Measurements from ENCODE around the gene SCUBE3.

SCUBE3 gene

DNA sequence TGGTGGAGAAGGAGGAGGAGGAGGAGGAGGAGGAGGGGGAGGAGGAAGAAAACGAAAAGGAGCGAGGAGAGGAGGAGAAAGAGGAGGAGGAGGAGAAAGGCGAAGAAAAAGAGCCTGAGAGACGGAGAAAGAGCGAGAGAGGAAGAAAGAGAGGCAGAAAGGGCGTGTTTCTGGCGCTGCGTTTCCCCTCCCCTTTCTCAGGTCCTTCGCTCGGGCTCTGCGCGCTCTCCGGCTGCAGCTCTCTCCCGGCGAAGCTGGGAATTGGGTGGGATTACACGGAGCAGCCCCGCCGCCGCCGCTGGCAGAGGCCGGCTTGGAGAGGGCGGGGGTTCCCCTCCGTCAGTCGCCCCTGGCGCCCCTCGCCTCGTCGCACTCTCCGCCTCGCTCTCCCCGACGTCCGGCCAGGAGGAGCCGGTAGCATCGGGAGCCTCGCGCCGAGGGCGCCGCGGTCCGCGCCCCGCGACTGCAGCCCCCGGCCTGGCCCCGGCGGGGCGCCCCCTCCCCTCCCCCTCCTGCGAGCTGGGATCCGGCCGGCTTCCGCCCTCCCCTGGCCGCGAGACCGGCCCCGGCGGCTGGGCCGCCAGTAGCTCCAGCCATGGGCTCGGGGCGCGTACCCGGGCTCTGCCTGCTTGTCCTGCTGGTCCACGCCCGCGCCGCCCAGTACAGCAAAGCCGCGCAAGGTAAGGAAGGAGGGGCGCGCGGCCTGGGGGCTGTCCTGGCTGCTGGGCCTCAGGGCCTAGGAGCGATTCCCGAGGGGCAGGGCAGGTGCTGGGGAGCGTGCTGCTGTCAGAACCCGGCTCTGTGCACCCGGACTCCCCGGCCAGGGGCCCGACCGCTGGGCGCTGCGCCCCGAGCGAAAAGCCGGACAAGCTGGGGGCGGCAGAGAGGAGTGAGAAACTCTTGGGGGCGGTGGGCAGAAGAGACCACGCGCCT is at the start of gene SCUBE3:
SCUBE3 (plus strand) TSS at position 133 of the 933 bp plus-strand sequence; CDS start at position 596, 463 bp downstream.
- no peak for DNase-seq

DNA sequence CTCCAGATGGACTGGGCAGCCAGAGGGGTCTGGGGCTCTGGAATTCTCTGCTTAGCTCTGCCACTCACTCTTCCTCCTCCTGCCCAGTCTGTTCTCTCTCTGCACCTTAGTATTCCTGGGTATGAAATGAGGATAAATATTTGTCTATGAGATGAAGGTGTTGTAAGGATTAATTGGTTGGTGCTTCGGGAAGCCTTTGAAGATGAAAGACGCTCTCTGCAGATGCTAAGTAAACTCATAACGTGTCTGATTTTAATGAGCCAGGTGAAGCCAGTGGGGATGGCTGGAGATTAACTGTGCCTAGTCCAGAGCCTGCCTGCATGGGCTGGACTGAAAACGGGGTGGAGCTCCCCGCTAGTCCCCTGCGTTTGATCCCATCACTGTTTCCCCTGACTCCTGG is 49.5 kb upstream of the SCUBE3 start:
- DNase-seq, result no peak

DNA sequence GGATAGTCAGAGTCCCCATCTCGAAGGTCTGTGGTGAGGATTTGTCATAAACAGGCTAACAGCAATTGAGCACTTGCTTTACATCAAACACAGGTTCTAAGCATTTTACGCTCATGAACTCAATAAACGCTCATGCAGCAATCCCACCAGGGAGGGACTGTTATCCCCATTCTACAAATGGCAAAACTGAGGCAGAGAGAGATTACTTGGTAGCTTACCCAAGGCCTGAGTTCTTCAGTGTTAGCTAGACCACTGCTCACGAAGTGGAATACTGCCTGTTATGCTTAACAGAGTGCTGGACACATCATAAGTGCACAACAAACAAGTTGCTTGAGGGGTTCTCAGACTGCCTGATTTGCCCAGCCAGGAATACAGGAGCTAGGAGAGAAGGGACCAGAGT is 48.9 kb upstream of the SCUBE3 start:
- no peak for DNase-seq

DNA sequence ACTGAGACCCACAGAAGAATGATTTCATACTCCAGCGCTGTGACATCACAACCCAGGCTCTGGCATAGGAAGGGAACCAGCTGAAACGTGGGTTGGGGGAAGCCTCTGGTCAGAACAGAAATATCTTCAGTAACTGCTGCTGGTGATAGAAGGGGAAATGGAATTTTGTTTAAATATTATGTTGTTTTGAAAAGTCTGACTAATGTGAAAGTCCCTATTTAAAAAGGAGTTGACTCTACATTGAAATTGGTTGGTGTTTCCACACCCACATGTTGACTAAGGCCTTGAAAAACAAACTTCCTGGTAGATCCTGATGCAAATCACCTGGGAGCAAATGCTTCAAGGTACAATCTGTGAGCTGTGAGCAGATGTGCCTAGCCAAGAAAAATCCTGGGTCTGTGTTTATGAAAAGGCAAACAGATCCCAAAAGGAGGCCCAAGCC is 48.1 kb upstream of the SCUBE3 start:
- DNase-seq, result peak; percentile 73

DNA sequence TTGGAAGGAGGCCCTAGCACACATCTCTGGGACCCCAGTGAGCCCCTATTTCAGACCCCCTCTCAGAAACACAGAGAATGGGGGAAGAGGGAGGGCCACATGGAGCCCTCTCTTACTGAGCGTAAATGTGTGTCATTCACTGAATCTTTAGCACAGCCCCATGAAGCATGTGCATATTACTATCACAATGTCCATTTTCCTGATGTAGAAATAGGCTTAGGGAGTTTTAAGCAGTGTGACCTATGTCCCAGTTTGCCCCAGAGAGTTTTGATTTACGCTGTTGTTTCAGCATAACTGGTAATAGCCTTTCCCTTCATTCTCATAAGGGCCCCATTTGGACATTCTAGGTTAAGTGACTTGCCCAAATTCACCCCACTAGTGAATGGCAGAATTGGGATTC is 47.6 kb upstream of the SCUBE3 start:
- no peak for DNase-seq

DNA sequence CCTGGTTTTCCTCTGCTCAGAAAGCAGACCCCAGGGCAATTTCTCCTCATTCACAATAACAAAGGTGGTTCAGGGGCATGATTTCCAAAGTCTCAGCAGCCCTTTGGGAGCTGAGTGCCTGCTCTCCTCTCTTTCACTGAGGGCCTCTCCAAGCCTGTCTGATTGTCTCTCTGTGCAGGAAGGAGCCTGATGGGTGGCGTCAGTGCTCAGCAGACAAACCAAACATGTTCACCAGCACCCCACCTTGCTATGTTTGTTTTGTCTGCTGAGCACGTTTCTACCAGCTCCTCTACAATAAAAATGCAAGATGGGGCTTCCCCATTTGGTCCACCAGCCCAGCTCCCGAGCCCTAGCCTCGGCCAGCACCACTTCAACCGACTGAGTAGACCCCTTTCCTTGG is 47.2 kb upstream of the SCUBE3 start:
- no peak for DNase-seq

DNA sequence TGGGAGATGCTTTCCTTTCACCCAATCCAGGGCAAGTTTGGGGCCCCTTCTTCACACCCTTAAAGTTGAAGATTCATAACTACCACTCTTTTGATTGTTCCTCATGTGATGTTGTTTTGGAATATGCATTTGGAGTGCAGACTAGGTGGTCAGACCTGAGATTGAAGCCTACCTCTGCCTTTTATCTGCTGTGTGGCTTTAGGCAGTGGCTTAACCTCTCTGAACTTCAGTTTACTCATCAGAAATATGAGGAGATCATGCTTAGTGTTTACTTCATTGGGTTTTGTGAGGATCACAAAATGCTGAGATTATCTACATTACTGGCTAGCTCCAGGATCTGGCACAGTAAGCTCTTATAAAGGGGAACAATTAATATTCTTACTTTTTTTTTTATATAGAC is 46.3 kb upstream of the SCUBE3 start:
- DNase-seq, result no peak

DNA sequence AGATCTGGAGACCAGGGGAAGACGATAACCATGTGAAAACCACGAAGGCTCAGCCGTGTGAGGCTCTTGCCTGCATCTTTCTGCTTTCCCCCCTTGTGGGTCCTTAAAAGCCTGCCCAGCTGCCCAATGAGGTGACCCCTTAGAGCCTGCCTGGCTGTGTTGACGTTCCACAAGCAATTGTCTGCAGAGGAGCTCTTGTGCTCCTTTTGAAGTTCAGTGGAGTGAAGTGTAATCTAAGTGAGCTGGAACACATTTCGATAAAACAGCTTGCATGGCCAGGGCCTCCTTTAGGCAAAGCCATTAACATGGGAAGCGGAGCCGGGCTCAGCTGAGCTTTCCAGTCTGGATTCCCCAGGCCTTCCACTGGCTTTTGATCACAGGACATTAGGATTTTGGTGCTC is 45.3 kb upstream of the SCUBE3 start:
- no peak for DNase-seq

DNA sequence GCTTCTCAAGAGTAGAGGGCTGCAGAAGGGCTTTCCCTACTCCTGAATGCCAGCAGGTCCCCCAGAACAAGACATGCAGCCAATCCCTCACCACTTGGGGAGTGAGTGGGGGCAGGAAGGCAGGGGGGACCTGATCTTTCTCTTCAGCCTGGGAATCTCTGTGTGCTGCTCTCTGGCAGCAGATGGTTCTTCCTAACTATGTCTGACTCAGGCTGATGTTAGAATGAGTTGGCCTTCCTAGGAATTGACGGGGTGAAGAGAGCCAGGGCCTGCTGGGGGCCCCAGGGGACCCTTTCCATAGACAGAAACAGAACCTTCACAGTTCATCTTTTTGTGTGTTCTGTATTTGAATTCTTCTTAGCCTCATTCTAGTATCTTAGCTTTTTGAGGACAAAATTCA is 43.6 kb upstream of the SCUBE3 start:
- no peak for DNase-seq

DNA sequence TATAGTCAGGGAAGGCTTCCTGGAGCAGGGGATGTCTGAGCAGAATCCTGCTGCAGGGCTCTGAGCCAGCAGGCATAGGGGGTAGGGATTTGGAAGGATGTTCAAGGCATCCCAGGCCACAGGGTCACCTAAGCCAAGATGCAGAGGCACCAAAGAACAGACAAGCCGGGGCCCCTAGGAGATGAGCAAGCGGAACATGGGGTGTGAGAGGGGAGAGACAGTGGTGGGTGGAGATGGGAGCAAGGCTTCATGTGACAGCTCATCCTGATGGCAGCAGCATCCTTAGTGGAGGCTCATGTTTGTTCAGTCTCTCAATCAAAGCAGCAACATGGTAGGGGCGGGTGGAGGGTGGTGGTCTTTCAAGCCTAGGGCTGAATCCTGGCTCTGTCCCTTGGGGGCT is 42.9 kb upstream of the SCUBE3 start:
- DNase-seq, result no peak

DNA sequence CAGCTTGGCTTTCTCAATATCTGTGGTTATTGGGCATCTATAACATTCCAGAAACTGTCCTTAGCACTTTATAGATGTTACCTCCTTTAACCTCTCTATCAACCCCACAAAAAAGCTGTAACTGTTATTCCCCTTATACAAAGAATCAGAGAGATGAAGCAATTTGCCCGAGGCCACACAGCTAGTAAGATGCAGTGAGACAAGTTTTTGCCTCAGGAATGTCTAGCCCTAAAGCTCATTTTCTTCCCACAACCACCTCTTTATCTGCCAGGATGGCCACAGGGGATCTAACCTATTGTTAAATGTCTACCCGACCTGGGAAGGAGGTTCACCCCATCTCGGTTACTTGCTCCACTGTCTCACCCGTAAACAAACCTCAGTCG is 40.7 kb upstream of the SCUBE3 start:
- no peak for DNase-seq

DNA sequence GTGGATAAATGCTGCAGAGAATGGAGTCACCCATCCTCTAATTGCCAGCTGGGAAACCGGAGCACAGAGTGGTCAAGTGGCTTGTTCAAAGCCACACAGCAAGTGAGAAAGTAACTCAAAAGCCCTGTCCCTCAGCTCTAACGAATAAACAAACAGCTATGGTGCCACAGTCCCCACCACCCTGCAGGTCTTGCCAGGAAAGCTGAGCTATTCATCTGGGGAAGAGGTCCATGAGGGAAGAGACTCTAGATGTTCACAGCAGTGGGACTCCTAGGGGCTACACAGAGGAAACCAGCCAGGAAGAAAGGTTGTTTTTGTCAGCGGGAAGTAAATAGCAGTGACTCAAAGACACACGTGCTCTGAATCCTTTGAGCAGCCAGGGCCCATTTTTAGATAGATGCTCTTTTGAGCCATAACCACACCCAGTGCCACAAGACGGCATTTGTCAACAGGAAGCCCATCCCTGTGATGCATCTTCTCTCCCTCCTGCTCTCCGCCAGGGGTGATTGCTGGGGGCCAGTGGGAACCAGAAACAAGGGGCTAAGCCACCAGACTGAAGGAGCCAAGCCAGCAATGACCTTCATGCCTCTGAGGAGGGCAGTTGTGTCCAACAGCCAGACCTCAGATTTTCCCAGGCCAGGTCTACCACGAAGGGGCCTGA is 40.2 kb upstream of the SCUBE3 start:
- DNase-seq, result no peak

DNA sequence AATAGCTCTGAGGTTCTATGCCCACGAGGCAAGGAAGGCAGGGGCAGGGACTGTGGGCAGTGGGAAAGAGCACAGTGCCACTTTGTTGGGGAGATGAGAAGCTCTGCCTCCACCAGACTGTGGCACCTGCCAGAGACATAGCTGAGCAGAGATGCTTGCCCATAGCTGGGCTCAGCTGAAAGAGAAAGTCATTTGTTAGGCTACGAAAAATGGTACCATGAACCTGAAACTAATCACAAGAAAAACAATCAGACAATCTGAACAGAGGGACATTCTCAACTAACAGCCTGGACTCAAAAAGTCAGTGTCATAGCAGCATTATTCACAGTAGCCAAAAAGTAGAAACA is 39.7 kb upstream of the SCUBE3 start:
- DNase-seq, result no peak

DNA sequence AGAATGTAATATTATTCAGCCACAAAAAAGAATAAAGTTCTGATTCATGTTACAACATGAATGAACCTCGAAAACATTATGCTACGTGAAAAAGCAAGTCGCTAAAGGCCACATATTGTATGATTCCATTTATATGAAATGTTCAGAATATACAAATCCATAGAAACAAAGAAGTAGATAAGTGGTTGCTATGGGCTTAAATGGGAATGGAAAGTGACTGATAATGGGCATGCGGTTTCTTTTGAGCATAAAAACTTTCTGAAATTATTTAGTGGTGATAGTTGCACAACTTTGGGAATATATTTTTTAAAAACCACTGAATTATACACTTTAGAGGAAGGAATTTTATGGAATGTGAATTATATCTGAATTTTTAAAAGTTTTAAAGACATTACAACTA is 39.3 kb upstream of the SCUBE3 start:
- DNase-seq, result no peak

DNA sequence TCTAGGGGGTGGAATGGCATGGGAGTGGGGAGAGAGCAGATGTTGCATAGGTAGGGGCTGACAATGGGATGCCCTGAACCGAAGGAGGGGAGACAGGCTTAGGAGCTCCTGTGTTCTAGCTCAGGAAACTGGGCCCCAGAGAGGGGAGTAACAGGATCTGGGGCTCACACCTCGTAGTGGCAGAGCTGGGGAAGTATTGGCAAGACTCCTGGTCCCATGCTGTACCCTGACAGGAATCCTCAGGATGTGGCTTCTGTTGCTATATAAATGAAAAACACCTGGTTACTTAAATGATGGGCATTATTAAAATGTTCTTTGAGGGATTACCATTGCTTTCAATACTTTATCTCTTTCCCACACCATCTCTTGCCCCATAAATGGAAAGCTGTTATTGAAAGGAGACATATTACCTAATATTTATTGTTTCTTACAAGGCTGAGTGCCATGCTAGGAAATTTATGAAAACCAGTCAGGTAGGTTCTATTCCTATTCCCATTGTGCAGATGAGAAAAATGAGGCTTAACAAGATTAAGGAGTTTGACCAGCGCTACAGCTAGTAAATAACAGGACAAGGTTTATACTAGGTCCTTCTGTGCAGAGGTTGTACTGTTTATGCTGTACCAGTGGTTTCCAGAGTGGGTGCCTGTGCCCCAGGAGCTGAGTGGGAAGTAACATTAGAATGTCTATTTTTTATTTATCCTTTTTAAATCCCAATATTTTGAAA is 37.3 kb upstream of the SCUBE3 start:
- no peak for DNase-seq

DNA sequence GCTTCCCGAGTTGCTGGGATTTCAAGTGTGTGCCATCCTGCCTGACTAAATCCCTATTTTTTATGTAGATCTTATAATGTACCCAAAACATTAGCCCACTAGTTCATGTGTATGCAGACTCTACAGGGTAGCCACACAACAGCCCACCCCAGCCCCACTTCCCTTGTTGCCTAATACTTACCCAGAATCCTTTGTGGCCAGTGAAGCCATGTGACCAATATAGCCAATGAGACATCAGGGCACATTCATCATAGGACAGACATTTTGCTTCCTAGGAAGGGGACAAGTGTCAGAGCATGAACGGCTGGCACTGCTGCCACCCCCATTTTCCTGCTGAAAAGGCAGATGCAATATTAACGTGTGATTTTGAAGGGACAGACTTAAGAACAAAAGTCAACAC is 36.6 kb upstream of the SCUBE3 start:
- no peak for DNase-seq

DNA sequence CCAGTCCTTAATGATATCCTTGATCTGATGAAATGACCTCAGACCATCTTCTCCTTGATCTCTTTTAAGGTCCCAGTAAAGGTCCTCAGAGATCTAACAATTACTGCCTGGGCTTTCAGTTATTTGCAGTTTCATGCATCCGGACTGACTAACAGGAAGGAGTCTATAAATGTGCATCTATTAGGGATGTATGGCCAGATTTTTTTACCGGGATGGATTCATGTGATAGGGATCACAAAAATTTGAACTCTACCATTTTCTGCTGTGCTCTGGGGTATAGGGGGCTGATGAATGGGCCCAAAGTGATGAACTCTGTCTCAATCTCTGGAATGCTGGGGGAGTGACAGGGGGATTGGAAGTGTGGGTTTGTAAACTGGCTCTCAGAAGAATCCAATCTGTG is 36.2 kb upstream of the SCUBE3 start:
- no peak for DNase-seq

DNA sequence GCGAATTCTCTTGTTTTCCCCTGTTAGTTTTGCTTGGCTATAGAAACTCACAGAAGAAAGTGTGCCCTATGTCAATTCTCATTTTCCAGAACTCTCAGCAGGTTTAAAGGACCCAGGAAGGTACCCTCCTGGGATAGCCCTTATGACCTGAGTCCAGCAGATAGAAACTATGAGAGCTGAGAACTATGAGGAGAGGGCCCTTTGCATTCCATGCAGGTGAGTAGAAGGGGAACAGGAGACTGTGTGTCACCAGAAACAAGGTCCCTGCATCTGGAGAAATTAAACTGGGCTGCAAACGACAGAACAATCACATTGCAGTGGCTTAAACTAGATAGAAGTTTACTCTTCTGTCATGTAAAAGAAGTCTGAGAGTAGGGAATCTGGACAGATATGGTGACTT is 35.7 kb upstream of the SCUBE3 start:
- no peak for DNase-seq

DNA sequence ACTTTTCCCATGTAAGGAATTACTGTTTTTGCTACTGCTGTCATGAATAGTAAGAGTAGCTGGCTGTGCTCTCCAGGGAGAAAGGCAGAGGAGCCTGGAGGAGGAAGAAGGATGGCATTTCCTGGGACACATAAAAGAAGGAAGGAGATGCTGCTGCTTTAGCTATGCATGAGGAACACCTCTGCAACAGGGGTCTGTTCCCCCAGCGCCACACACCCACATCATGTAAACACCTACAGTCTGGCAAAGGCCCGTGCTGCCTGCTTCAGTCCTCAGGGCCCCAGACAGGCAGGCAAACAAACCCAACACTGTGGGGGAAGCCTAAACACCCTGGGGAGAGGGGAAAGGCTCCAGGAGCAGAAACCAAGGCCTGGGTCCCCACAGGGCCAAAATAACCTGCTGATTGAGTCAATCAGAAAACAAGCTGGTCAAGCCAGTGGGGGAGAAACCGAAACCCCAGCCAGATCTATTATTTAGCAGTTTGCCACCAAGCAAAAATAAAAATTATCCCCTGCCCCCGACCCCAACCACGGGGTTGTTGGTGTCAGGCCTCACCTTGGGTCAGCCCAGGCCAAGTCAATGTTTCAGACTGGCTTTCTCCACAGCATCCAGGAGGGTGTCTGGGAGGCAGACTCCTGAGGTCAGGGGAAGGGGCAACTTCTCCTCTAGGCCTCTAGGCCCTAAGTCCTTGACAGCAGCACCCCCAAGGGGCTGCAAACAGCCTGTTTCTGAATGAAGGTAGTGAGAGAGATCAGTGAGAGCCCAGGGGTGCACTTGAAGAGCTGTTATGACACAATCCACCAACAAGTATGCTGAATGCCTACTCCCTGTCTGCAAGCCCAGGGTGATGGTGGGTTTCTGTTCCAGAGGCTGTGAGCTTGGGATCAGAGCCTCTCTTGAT is 34.6 kb upstream of the SCUBE3 start:
- no peak for DNase-seq

DNA sequence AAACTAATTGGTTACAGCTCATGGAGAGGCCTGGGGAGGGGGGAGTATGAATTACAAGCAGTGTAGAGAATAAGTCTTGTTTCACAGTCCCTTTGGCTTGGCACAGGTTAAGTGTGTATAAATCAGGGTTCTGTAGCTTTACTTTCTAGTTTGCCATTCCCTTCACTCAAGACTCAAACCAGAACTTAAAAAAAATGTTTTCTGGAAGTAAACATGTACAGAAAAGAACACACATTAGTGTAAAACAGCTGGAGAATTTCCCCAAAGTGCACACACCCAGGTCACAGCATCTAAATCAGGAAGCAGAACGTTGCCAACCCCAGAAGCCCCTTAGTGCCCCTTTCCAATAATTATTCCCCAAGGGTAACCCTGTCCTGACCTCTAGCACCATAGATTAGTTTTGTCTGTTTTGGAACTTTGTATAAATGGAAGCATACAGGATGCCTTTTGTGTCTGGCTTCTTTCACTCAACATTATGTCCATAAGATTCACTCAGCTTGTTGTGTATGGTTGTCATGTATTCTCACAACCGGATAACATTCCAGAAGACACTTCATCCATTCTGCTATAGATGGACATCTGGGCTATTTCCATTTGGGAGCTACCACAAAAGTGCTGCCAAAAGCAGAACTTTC is 33.7 kb upstream of the SCUBE3 start:
- DNase-seq, result no peak

DNA sequence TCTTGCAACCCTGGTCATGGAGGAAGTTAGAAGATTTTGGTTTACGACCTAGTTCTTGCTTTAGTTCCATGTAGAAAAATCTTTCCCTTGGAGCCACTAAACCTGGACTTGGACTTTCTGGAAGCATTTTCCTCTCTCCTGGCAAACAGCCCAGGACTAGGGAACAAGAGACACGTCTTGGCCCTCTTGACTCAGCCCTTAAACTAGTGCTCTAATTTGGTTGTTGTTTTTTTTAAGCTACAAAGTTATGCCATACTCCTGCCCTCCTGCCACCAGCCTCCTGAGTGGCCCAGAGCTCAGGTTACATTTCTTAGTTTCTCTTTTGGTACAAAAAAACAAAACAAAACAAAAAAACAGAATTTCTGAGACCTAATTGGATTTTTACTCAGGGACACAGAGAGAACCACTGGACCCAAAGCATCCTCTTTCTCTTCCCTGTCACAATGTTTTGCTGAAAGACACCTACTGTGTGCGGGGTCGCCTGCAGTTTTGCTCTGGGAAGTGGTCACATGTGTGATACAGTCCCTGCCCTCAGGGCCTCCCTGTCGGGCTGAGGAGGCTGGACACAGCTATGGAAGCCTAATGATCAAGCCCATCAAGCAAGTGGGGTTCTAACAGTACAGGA is 32.3 kb upstream of the SCUBE3 start:
- DNase-seq, result no peak

Data from inflammatory macrophage treated with lipopolysaccharide for 4 hours (primary cell).